ENCODE results near the gene CHD5.

The CHD5 gene

DNA sequence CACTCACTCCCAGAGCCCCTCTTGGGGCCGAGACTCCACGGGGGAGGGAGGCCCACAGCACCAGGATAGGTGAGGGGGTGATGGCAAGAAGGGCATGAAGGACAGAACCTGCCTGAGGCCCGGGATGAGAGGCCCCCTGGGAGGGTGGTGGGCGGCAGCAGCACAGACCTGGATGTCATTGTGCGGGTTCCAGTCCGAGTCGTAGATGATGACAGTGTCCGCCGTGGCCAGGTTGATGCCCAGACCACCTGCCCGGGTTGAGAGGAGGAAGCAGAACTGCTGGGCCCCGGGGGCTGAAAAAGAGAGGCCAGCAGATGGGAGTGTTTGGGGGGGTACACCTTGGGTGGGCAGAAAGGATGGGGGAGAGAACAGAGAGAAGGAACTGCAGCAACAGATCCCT, 50.1 kb downstream of the CHD5 start:
- DNase-seq: no peak

DNA sequence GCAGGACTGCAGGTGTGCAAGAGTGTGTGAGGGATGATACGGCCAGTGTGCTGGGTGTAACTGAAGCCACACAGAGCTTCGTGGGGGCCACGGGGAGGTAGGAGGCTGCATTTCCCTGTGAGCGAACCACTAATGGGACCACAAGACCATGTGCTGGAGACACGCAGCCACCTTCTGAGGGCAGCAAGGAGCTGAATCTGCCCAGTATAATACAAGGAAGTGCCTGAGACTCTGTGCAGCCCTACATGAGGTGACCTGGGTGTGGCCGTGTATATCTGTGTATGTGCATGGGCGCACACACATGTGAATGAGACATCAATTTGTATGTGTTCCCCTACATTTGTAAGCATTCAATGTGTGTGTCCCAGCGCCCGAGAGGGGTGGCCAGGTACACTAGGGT, 50.8 kb downstream of the CHD5 start:
- DNase-seq: no peak

DNA sequence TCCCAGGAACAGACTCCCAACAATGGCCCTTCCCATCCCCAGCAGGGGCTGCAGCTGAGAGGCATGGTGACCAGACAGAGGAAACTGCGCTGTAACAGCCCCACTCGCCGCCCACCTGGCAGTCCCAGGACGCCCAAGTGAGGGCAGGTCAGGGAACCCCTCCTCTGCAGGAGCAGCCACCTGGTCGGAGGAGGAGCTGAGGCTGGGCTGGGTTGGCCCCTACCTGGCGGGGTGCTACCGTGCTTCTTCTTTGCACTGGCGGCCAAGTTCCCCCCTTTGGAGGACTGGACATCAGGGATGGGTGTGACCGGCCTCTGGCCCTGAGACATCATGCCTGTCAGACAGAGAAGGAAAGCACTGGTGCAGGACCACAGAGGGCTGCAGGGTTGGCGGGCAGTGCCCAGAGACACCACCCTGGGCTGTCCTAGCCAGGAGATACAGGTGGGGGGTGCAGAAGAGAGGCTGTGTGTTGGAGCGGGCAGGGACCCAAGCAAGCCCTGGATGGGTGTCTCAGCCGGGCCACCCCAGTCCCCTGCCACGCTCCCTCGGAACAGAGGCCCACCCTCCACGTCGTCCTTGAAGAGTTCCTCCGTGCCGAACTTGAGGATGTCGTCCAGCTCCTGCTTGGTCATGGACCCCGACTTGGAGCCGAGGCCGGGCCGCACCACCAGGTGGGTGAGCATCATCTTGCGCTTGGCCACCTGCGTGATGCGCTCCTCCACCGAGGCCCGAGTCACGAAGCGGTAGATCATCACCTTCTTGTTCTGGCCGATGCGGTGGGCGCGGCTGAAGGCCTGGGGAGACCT, 51.6 kb downstream of the CHD5 start:
- no peak for DNase-seq

DNA sequence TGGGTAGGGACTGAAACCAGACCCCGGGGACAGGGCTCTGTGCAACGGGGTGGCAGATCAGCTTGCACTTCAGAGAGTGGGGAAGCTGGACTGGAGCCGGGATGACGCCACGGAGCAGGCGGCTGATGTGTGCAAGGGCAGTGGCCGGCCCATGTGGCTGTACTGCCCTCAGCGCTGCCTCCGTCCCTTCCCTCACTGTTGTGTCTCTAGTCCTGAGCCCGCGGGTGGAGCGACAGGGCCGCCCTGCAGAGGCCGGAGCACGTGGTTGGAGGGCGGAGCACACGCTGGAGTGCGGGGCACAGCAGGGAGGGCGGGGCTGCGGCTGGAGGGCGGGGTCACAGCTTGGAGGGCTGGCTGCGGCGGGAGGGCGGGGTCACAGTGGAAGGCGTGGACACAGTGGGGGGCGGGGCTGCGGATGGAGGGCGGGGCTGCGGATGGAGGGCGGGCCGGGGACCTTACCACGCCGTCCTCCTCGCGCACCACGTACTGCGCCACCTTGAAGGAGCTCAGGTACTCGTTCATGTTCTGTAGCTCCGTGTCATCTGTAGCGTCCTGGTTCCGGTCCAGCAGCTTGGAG, 52.4 kb downstream of the CHD5 start:
- DNase-seq: peak; percentile 66

DNA sequence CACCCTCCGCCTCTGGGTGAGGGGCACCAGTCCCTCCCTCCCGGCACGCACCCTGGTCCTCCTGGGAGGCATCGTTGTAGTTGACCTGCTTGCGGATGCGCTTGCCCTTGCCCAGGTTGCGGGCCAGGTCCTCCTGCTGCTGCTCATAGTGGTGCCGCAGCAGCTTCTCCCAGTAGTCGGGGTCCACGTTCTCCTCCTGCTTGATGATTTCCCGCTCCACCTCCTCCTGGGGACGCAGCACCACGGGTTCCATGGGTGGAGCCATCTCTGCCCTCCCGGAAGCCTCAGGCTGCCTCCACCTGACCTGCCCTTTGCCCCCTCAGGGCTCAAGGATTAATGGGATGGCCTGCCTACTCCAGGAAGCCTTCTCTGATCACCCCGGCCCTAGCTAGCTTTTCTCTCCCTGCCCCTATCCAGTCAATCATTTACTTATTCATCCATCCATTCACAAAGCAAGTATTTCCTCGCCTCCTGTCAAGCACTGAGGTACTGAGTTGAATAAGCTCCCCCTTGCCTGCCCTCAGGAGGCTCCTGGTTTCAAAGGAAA, 53.5 kb downstream of the CHD5 start:
- DNase-seq: no peak

DNA sequence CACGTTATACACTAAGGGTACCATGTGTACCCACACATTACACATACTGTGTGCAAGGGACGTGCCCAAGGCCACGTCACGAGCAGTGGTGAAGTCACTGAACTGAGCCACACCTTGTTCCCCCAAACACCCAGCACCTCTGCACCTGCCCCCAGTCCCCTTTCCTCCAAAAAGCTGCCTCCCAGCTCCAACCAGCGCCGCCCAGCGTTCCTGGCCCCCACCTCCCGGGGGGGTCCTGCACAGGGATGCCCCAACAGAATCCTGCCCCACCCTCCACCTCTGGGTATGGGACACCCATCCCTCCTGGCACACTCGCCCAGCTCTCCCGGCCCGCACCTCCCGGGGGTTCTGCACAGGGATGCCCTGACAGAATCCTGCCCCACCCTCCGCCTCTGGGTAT, 54.1 kb downstream of the CHD5 start:
- DNase-seq: no peak

DNA sequence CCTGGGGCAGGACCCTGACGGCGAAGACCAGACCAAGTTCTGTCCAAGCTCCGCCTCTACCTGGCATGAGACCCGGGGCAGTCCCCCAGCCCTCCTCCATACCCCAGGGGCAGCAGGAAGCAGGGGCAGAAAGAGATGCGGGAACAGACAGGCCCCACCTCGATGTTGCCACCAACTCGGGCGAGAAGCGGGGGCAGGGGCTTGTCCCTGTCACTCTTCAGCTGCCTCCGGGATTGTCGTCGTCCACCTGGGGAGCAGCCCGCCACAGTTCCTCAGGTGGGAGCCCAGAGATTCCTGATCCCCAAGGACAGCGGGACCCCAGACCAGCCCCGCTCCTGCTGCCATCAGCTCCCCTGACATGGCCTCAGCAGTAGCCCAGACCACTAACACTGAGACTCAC, 54.8 kb downstream of the CHD5 start:
- DNase-seq: no peak

DNA sequence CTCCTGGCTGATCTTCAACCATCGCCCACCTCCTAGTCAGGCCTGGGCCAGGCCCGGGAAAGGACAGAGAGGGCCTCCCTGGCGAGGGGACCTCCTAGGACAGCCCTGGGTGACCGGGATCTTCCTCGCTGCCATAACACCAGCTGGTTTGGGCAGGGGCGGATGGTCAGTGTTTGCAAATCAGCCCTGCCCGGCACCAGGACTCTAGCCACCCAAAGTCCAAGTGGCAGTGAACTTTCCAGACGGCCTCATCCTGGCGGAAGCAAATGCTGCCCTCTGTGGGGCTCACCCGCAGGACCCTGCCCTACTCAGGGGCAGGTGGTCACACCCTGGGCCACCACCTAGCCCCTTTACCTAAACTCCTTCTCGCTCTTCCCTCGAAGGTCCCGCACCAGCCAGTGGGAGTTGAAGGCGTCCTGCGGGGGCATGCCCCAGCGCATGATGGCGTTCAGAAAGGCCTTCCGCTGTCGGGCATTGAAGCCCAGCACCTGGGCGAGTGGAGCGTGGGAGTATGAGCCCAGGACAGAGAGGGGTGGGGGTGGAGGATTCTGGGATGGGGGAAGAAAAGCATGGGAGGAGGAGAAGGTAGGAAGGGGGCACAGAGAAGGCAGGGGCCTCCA, 55.3 kb downstream of the CHD5 start:
- DNase-seq: no peak

DNA sequence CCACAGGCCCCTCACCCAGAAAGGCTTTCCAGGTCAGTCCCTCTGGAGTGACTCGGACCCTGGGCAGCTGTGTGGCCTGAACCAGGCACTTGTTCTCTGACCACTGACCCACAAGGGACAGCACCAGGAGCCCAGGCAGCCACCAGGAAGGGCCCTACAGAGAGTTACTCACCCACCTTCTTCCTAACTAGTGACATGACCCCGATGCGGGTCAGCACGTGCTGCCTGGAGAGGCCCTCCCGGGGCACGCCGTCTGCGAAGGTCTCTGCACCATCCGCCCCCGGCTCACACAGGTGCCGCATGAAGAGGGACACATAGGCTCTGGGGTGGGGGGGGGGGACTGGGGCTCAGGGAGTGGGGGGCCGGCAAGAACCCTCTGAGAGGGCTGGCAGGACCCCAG, 55.8 kb downstream of the CHD5 start:
- no peak for DNase-seq

DNA sequence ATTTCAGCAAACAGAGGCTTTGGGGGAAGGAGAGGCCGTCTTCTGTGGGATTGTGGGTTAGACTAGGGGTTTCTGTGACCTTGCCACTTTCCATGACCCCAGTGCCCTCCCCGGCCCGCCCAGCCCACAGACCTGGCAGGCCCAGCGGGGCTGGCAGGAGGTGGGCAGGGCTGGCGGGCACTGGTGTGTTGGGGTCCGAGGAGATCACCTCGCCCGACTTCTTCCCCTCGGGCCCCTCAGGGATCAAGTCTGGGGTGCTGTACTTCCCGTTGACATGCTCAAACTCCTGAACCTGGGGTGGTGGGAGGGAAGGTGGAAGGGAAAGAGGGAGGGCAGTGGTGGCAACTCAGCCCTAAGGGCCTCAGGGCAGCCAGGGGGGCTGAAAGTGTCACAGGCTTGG, 56.3 kb downstream of the CHD5 start:
- DNase-seq: no peak

DNA sequence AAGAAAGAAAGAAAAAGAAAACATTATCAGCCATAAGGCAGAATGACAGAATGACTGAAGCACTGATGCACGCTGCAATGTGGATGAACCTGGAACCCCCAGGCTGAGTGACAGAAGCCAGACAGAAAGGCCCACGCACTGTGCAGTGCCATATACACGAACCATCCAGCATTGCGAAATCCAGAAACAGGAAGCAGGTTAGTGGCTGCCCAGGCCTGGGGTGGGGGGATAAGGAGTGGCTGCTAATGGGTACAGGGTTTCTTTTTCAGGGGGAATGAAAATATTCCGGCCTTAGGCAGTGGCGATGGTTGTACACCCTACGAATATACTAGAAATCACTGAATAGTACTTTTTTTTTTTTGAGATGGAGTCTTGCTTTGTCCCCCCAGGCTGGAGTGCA, 57.0 kb downstream of the CHD5 start:
- DNase-seq: no peak

DNA sequence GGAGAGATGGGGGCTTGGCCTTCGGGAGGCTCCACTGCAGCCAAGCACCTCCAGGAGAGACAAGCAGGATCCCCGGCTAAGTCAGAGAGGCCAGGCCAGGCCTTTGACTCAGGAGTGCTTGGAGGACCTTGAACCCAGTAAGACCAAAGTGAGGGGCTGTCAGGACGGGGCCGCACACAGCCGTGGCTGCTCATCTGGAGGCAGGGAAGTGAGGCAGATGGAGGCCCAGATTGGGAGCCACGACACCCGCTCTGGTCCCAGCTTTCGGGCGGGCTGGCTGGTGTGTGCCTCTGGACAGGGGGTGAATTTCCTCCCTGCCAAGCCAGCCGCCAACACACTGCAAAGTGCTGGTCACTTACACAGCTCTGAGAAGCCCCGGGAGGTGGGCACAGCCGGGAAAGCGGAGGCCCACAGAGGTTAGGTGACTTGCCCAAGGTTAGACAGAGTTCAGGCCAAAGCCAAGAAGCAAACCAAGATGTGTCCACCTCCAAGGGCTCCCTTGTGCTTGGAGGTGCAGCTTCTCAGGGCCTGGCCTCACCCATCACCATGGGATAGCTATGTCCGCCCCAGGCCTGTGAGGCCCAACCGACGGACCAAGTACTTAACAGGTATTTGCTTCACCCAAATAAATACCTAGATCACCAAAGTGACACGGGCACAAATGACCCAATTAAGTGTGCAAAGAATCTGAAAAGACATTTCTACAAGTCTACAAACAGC, 58.3 kb downstream of the CHD5 start:
- no peak for DNase-seq

DNA sequence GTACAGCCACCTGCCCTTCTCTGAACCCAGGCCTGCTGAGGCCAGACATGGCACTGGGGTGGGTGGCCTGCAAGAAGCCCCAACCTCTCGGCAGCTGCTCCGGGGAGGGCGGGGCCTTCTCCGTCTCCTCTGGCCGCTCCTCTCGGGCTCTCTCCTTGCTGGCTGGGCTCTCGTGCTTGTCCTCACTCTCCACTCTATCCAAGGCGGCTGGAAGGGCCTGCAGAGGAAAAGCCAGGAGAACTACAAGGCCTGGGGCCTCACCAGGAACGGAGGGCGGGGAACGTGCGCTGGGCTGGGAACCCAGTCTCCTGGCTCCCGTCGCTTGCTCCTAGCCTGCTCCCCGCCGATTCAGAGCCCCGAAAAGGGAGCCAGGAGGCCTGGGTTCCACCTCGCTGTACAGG, 59.1 kb downstream of the CHD5 start:
- no peak for DNase-seq

DNA sequence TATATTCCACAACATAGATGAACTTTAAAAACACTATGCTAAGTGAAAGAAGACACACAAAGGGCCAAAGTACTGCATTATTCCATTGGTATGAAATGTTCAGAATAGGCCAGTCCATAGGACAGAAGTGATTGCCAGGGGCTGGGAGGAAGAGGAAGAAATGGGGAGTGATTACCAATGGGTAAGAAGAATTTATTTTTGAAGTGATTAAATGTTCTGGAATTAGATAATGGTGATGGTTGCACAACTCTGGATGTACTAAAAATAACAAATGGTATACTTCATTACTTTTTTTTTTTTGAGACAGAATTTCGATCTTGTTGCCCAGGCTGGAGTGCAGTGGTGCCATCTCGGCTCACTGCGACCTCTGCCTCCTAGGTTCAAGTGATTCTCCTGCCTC, 61.7 kb downstream of the CHD5 start:
- DNase-seq: no peak

DNA sequence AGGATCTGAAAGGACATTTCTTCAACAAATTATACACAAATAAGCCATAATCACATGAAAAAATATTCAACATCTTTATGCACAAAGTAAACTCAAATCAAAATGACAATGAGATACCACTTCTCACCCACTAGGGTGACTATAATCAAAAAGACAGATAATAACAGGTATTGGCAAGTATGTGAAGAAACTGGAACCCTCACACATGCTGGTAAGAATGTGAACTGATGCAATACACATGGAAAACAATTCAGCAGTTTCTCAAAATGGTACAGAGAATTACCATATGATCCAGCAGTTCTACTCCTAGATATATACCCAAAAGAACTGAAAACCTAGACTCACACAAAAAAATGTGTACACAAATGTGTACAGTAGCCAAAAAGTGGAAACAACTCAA, 62.5 kb downstream of the CHD5 start:
- no peak for DNase-seq

DNA sequence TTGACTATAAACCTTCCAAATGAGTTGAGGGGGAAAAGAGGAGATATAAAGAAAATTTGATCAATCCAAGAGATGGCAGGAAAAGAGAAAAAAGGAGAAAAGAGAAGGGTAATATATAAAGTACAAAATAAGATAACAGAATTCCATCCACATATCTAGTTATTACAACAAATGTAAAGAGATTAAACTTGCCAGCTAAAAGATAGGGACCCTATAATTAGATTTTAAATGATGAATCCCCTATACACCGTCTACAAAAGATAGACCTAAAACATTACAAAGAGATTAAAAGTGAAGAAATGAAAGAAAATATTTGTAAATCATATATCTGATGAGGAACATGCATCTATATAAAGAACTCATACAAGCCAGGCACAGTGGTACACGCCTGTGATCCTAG, 63.1 kb downstream of the CHD5 start:
- DNase-seq: no peak

DNA sequence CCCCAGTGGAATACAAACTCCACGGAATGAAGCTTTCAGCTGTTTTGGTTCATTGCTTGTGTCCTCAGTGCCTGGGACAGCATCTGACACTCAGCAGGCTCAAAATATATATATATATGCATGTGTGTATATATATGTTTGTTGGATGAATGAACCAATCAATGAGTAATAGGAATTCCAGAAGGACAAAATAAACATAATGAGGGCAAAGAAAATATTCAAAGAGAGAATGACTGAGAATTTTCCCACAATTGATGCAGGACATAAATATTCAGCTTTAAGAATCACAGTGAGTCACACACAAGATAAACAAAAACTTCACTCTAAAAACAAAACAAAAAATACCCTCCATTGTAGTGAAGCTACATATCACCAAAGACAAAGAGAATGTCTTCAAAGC, 64.0 kb downstream of the CHD5 start:
- peak; percentile 52 for DNase-seq

DNA sequence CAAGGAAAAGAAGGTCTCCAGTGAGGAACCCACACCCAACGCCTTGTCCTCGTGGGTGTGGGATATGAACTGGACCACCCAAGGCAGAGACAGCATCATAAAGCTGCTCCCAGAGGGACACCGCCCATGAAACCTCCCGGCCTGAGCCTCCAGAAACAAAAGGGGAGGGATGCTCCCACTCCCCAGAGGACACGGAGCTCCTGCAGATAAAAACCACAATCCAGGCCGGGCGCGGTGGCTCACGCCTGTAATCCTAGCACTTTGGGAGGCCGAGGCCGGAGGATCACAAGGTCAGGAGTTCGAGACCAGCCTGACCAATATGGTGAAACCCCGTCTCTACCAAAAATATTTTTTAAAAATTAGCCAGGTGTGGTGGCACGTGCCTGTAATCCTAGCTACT, 66.4 kb downstream of the CHD5 start:
- DNase-seq: no peak

DNA sequence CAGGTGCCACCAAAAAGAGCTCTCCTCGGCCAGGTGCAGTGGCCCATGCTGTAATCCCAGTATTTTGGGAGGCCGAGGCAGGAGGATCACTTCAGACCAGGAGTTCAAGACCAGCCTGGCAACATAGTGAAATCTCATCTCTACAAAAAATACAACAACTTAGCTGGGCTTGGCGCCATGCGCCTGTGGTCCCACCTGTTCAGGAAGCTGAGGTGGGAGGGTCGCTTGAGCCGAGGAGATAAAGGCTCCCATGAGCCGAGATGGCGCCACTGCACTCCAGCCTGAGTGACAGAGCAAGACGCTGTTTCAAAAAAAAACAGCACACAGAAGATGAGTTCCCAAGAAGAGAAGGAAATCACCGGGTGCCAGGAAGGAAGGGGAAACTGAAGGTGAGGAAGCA, 67.0 kb downstream of the CHD5 start:
- no peak for DNase-seq

DNA sequence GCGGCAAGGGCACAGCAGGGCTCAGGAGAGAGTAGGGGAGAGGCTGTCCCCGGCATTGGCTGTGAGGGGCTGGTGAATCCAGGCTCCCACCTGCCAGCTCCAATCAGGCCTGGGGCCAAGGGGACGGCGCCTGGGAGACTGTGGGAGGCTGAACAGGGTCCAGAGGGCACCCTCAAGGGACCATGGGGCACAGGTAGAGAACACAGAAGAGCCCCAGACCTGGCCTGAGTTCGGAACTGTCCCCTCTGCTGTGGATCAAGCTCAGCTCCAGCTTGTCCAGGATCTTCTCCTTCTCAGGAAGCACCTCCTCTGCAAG, 67.5 kb downstream of the CHD5 start:
- DNase-seq: no peak

DNA sequence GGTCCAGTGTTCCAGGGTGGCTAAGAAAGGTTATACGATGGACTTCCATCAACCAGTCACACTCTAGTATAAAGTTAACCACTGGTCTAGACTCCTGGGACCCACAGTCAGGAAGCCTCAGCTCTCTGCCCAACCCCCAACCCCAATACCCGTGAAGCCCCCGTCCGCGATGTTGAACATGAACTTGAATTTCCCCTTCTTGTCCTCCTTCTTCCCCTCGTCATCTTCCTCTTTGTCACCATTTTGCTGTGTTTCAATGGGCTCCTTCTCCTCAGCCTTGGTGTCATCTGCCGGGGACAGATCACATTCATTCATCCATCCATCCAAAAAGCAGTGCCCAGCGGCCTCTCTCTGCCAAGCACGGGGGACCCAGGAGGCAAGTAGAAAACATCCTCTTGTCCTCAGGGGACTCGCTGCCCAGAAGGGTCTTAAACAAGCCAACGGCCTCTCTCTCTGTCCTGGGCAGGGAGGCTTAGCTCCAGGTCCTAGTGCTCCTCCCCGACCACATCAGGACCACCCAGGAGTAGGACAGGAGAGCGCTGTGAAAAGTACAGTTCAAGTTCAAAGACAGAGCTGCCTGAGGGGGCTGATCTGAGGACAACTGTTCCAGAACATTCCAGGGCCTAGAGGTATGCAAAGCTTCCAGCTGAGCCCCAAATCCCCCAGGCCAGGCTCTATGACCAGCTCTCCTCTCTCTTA, 68.0 kb downstream of the CHD5 start:
- no peak for DNase-seq

DNA sequence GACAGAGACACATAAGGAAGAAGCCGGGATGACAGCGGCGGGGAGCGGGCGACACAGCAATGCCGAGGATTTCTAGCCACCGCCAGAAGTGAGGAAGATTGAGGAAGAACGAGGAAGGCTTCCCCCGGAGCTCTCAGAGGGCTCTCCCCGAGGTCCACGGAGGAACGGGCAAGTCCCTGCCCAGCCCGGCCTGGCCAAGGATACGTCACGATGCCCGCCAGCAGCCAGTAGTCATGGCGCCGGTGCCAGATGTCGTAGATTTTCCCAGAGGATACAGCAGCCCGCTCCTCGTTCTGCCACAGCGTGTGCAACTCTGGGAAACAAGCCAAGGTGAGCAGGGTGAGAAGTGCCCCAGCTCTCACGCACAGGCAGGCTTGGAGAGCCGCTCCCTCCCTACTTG, 68.5 kb downstream of the CHD5 start:
- DNase-seq: no peak

DNA sequence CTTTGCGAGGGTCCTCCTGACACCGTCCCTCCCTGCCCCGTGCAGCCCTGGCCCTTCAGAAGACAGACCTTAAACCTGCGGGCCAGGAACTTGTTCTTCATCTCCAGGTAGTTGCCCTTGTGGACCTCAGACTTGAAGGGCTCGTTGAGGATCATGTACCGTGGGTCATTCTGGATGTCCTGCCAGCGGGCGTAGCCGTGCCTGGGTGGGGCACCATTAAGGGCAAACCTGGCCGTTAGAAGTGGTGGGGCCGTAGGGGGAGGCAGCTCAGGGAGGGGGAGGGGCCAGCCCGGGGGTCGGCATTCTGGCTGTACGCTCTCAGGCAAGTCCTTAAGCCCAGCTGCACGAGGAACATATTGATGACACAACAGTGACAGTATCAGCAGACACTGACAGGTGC, 69.8 kb downstream of the CHD5 start:
- no peak for DNase-seq

All from fibroblast of skin of scalp (primary cell).